Skeletal muscle cell (primary cell): ENCODE measurements around the gene GALK1.
"Not testable (repeated sequence)": the region's sequence is repeated elsewhere in the genome, so short reads cannot be mapped to it uniquely, and the experiment has no call there.

ENCODE experiments used
- DNase-seq: peaks from one replicate; pipeline ENCODE4 v3.0.0-alpha.2; 2010; ENCODE audit warnings: low read depth
- H3K4me3 ChIP-seq: 2 replicates; pipeline ENCODE4 v1.5.1; 2011; ENCODE audit warnings: low read depth, mild to moderate bottlenecking, control low read depth, low read length, moderate library complexity

Gene GALK1

DNA sequence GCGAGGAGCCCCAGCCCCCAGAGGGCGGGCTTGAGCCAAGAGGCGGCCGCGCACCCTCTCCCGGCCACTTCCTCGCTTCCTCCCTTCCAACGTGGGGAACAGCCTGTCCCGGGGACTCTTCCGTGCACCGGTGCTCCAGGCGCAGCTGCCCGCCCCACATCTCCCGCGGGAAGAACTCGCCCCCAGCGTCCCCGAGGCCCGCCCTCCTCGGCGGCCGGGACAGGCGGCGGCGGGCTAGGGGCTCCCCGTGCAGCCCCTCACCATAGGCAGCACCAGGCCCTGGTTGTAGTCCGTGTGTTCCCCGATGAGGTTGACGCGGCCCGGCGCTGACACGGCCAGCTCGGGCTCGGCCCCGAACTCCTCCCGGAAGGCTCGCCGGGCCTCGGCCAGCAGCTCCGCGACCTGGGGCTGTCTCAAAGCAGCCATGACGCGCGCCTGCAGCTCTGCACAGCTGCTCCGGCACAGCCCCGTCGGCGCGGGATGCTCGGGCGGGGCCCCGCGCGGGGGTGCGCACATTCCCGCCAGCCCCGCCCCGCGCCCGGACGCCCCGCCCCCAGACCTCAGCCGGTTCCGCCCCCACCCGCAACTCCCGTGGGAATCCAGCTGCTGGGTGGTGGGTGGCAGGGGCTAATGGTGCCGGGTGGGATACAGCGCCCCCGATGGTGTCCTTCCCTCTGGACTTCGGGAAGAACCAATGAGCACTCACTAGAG lies at the start of gene GALK1:
Gene GALK1, minus strand, starts transcription at position 482 of the 711 bp plus-strand sequence. Its CDS starts 56 bp downstream, at position 426.
- no peak for DNase-seq
- peak within 1 kb of the TSS; percentile 65 for H3K4me3 ChIP-seq

DNA sequence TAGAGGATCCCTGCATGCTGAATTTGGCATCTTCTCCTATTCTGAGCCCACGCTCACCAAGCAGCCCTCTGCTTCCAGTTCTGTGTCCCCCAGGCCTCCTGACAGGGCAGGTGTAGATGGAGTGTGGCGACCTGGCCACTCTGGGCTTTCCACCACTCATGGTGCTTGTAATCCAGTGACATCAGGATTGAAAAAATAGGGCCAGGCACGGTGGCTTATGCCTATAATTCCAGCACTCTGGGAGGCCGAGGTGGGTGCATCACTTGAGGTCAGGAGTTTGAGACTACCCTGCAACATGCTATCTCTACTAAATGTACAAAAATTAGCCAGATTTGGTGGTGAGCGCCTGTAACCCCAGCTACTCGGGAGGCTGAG lies 49.0 kb upstream of the GALK1 start:
- no peak for DNase-seq
- no peak overlapping the region for H3K4me3 ChIP-seq

DNA sequence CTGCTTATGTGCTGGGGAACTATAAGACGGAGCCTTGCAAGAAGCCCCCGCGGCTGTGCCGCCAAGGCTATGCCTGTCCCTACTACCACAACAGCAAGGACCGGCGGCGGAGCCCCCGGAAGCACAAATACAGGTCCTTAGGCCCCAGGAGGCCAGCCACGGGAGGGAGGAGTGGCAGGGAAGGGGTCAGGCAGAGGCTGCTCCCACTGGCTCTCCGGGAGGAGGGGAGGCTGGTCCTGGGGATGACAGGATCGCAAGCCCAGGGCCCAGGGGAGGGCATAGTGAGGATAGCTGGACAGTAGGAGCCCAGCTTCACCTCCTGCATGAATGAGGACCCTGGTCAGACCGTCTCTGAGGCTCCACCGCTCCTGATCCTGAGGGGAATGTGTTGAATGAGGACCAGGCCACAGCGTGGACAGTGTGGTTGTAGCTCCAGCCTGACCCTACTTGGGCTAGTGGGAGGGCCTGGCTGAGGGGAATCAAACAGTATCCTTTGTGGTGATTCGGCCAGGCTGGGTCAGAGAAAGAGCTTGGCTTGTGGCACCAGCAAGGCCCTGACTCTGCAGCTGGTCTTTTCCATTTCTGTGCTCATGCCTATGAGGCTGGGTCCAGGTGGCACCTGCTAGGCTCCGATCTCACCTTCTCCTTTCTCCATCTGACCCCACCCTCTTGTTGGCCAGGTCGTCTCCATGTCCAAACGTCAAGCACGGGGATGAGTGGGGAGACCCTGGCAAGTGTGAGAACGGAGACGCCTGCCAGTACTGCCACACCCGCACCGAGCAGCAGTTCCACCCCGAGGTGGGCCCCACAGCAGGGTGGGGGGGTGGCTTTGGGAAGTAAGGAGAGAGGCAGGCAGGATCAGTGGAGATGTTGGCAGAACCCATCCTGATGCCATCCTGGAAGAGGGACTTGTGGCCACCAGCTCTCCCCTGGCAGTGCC lies 48.4 kb upstream of the GALK1 start:
- no peak for DNase-seq
- H3K4me3 ChIP-seq: no peak overlapping the region

DNA sequence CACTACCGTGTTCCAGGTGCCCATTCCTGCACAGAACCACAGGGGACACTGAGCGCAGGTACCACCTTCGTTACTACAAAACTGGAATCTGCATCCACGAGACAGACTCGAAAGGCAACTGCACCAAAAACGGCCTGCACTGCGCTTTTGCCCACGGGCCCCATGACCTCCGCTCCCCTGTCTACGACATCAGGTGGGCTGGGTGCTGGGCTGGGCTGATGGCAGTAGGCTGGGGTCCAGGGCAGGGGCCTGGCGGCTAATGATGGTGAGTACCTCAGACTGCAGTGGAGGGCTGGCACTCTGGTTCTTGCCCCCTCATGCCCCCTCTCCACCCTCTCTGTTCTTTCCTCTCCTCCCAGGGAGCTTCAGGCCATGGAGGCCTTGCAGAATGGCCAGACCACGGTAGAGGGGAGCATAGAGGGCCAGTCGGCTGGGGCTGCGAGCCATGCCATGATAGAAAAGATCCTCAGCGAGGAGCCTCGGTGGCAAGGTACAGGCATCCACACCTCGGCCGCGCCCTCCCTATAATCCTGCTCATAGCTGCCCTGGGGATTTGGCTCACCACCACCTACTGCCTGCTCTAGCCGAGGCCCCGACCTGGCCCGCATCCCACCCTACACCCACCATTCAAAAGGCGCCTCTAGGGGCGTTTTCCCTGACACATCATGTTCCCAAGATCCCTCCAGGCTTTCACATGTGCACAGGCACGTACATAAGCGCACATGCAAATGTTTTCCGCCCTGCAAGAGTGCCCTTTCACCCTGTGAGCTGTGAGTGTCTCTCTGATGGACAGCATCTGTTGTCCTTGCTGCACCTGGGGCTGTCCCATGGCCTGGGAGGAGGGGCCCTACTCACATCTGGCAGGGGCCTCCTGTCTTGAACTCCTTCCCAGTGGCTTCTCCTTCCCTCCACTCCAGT lies 47.4 kb upstream of the GALK1 start:
- H3K4me3 ChIP-seq: no peak overlapping the region
- DNase-seq: no peak

GRCh38 chr17:75811174-75811573 lies 46.2 kb upstream of the GALK1 start:
- no peak overlapping the region for H3K4me3 ChIP-seq
- no peak for DNase-seq

- H3K4me3 ChIP-seq, DNase-seq: not testable (repeated sequence)
Measured at GRCh38 chr17:75810756-75811155, 45.8 kb upstream of the GALK1 start.

- DNase-seq: no peak
- H3K4me3 ChIP-seq: no peak overlapping the region
Measured at GRCh38 chr17:75810216-75810615, 45.2 kb upstream of the GALK1 start.

DNA sequence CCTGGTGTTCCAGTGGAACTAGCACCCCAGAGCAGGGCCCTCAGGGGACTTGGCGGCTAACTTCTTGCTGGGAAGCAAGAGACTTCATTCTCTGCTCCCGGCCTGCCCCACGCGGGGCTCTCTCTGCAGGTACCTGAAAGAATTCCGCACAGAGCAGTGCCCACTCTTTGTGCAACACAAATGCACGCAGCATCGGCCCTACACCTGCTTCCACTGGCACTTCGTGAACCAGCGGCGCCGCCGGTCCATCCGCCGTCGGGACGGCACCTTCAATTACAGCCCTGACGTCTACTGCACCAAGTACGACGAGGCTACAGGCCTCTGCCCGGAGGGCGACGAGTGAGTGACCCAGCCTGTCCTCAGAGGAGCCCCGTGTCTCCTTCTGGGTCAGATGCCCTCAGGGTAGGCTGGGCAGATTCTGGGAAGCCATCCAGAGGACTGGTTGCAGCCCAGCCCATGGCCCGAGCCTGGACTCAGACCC lies 44.7 kb upstream of the GALK1 start:
- no peak overlapping the region for H3K4me3 ChIP-seq
- DNase-seq: no peak

GRCh38 chr17:75808905-75809621 lies 44.1 kb upstream of the GALK1 start:
- no peak overlapping the region for H3K4me3 ChIP-seq
- peak; percentile 56 for DNase-seq

GRCh38 chr17:75808549-75808904 lies 43.5 kb upstream of the GALK1 start:
- no peak overlapping the region for H3K4me3 ChIP-seq
- no peak for DNase-seq

DNA sequence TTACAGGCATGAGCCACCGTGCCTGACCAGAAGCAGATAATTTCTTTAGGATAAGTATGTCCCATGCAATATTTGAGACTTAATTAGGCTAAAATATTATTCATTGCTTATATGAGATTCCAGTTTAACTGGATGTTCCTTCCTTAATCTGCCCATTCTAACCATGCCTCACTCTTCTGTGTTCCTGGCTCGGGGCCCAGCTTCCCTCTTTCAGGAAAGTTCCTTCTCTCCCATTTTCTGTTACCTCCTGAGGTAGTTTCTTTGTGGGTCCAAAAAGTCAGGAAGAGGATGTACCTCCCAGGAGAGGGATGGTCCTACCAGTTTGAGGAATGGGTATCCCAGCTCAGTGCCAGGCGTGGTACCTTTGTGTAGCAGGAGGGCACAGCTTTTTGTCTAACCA lies 42.9 kb upstream of the GALK1 start:
- H3K4me3 ChIP-seq: no peak overlapping the region
- DNase-seq: no peak

GRCh38 chr17:75806822-75807500 lies 42.0 kb upstream of the GALK1 start:
- H3K4me3 ChIP-seq: no peak overlapping the region
- no peak for DNase-seq

GRCh38 chr17:75803883-75804282 lies 38.9 kb upstream of the GALK1 start:
- DNase-seq: no peak
- H3K4me3 ChIP-seq: no peak overlapping the region

GRCh38 chr17:75799402-75799801 lies 34.4 kb upstream of the GALK1 start:
- no peak for DNase-seq
- no peak overlapping the region for H3K4me3 ChIP-seq

DNA sequence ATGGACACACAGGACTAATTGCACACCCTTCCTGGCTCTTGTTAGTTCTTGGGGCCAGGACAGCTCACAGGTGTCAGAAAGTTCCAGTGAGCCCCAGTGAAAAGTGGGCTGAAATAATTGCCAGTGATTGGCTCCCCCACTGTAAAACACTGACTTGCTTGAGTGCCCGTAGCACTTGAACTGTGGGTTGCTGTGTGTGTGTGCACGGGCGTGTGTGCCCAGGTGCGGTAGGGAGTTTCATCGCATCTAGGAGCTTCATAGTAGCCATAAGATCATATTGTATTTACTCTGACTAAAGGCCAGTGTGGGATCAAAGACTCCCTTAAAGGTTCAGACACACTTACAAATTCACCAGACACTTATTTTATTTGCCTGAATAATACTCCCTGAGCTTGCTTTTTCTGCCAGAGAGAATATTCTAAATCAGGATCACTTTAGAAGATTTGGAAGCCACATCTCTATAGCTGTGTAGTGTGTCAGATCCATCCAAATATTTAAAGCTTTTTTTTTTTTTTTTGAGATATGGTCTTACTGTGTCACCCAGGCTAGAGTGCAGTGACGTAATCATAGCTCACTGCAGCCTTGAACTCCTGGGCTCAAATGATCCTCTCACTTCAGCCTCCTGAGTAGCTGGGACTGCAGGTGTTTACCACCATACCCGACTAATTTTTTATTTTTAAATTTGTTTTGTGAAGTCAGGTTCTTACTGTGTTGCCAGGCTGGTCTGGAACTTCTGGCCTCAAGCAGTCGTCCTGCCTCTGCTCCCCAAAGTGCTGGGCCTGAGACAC lies 31.0 kb upstream of the GALK1 start:
- no peak for DNase-seq
- H3K4me3 ChIP-seq: no peak overlapping the region

DNA sequence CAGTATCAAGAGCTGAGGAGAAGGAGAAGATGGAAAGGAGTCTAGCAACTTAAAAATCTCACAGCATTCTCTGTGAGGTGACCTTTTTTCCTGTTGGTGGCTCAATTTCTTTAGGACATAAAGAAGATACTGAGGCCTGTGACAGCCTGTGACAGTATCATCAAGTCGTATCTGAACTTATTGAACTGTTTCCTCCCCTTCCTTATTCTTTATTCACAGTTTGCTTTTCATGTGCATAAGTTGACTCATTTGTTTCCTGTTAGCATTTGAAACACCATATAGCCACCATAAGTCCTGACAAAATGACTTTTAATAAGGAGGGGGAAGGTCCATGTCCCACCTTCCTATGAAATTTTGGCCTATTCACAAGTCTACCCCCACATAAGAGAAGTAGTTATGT lies 28.5 kb upstream of the GALK1 start:
- DNase-seq: no peak
- no peak overlapping the region for H3K4me3 ChIP-seq

GRCh38 chr17:75791254-75791653 lies 26.3 kb upstream of the GALK1 start:
- DNase-seq: no peak
- no peak overlapping the region for H3K4me3 ChIP-seq
